Left kidney (tissue), 2 donors: ENCODE measurements around the gene SLC47A1. TPM values are rescaled to one million over a fixed set of nuclear protein-coding genes. Genes with fewer than 3 reads are reported as not detected.
"Not testable (repeated sequence)": the region's sequence is repeated elsewhere in the genome, so short reads cannot be mapped to it uniquely, and the experiment has no call there.

Experiments
- DNase-seq: peaks from one replicate; pipeline ENCODE4 v3.0.0-alpha.2; 2013
- polyA plus RNA-seq: library from polyadenylated mRNA; unstranded; fragments of 120-200 nt; gene quantifications from one replicate; pipeline ENCODE4 v1.2.1, GENCODE V29; 2013; ENCODE audit not compliant: insufficient read length

Gene SLC47A1
- polyA plus RNA-seq, 1 donor, result 27.3 TPM

DNA sequence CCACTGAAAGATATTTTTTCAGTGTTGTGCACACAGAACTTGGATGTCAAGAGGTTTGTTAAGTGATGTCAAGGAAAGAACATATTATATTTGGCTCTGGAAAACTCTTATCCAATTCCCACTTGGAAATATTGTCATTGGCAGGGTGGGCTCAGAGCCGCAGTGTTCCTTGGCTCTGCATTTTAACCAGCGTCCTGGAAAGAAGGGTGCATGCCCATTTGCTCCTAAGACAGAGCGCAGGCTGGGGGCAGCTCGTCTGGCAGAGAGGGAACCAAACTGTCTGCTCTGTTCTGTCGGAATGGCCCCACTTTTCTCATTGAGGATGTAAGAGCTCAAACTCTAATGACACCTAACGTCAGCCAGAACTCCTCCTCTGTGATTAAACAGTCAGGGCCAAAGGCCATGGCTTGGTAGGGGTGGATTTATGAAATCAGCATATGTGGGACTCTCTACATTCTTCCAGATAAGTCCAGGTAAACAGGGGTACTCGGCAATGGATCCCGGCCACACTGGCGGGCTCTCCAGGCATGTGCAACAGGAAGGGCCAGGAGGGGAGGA, 18.0 kb downstream of the SLC47A1 start:
- DNase-seq, result no peak

DNA sequence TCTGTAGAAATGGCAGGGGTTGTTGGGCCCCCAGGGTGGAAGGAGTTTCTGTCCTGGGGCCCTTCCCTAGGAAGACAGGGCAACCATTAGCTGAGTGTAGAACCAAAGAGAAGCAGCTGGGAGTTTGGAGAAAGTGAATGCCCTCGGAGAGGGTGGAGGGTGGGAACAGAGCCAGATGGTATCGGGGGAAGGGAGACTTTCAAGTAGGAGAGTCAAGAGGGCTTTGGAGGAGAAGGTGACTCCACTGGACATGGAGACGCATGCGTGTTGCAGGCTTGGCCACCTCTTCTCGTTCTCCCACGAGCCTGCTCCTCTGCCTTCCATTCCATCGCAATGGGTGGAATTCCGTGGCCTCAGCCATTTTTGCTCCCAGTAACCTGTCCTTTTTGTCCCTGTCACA, 19.4 kb downstream of the SLC47A1 start:
- no peak for DNase-seq

DNA sequence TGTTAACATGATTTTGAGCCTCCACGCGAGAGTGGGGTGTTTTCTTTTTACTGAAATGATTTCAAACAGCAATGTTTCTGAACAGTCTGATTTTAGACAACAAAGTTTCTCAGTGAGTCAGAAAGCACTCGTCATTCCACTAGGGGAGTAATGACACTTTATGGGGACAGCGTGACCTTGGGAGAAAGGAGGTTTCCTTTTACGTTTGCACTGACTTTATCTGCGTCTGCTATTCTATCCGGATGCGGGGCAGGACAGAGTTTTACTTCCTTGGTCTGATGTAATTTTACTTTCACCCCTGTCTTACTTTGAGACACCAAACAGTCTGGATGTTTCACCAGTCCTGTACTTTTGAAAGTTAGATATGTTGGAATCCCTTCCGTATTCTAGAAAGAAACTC, 20.7 kb downstream of the SLC47A1 start:
- no peak for DNase-seq

DNA sequence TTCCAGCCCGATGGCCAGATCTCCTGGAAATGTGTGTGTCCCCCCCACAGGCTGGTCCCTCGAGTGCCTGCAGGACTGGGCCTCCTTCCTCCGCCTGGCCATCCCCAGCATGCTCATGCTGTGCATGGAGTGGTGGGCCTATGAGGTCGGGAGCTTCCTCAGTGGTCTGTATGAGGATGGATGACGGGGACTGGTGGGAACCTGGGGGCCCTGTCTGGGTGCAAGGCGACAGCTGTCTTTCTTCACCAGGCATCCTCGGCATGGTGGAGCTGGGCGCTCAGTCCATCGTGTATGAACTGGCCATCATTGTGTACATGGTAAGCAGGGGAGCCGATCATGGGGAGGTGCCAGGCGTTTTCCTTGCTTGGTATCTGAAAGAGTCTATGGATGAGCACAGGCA, 22.1 kb downstream of the SLC47A1 start:
- DNase-seq, result no peak

DNA sequence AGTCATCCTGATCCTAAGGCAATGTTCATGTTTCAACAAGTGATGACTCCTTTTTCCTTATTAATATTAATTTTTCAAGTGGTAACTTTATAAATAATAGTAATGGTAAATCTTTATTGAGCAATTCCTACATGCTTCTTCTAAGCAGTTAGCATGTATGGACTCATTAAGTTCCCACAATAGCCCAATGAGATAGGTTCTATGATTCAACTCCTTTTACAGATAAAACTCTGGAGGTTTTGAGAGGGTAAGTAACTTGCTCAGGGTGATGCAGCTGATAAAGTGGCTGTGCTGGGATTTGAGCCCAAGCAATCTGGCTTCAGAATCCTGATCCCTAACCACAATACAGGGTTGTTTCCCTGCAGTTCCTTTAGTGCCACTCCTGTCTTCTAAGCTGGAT, 25.3 kb downstream of the SLC47A1 start:
- DNase-seq, result no peak

DNA sequence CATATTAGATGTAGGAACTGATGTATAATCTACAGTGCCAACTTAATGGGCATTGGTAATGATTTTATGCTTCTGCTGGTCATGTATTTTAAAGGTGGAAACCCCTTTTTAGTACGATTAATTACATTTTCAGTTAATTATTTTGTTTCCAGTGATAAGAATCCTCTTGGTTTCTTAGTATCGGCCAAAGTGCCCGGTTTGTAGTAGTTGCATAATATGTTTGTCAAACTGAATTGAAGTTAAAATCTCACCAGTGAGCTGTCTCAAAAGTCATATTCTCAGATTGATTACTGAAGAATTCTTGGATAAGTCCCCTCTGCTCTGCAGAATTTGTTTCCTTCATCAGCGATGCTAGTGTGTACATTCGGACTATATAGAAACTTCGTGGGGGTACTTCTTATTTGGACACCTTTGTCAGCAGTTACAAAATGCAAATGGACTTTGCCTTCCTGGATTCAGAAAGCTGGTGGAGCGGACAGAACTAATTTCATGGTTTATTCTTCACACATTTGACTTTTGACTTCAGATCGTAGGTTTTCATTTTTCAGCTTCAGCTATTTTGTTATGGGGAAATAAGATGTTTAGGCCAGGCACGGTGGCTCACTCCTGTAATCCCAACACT, 28.2 kb downstream of the SLC47A1 start:
- DNase-seq, result no peak

DNA sequence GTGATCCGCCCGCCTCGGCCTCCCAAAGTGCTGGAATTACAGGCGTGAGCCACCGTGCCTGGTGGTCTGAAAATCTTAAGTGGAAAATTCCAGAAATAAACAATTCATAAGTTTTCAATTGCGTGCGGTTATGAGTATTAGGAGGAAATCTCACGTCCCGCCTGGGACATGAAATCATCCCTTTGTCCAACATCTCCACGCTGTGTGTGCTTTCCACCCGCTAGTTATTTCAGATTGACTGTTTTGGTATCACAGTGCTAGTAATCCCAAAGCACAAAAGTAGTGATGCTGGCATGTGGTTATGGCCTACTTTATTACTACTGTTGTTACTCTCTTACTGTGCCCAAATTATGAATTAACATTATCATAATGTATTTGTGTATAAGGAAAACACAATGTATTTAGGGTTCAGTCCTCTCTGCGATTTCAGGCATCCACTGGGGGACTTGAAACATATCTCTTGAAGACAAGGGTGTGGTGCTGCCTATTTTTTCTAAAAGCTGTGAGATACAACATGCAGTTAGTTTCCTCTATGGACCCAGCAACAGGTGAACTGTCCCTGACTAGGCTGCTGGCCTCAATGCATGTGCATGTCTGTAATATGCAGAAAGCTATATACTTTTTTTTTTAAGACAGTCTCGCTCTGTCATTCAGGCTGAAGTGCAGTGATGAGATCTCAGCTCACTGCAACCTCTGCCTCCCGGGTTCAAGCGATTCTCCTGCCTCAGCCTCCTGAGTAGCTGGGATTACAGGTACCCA, 32.3 kb downstream of the SLC47A1 start:
- DNase-seq, result no peak

DNA sequence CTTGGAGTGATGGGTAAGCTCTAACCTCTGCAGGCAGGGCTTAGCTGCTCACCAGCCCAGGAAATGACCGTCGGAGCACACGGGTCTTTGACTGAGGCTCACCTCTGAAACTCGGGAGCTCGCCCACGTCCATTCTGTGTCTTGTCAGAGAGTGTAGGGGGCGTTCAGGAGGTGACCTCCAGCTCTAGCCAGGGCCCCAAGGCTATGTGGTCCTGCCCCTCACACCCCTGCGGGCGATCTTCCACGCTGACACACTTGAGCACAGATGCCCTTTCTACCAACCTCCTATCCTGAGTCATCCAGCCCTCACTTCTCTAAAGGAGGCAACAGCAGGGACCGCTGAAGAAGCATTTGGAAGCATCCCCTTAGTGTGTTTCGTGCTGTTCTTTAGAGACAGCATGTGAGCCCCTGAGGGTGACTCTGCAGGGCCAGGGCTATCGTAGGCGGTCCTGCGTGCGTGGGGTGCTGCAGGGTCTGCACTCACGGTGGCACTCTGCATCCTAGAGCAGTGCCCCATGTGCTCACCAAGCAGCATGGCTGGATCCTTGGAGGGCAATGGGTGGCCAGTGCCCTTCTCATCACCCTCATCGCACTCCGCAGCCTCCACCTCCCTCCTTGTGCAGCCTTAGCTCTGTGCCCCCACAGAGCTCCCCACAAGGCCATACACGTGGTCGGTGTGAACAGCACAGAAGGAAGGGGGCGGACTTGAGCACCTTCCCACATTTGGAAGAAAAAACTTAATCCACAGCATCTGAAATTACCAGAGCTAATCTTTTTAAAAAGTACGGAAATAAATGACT, 33.8 kb downstream of the SLC47A1 start:
- no peak for DNase-seq

DNA sequence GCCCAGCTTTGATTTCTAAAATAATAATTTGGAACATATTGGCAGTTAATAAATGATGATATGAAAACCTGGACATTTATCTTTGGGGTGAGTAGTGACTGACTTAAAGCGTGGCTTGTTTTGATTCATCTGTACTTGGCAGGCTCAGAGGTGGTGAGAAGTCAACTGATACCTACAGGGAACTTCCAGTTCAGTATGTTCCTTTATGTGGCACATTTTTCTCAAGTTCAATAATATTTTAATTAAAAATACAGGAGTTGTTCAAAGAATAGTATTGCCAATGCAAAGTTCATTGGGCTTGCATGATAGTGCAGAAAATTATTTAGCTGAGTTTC, 34.3 kb downstream of the SLC47A1 start:
- no peak for DNase-seq

DNA sequence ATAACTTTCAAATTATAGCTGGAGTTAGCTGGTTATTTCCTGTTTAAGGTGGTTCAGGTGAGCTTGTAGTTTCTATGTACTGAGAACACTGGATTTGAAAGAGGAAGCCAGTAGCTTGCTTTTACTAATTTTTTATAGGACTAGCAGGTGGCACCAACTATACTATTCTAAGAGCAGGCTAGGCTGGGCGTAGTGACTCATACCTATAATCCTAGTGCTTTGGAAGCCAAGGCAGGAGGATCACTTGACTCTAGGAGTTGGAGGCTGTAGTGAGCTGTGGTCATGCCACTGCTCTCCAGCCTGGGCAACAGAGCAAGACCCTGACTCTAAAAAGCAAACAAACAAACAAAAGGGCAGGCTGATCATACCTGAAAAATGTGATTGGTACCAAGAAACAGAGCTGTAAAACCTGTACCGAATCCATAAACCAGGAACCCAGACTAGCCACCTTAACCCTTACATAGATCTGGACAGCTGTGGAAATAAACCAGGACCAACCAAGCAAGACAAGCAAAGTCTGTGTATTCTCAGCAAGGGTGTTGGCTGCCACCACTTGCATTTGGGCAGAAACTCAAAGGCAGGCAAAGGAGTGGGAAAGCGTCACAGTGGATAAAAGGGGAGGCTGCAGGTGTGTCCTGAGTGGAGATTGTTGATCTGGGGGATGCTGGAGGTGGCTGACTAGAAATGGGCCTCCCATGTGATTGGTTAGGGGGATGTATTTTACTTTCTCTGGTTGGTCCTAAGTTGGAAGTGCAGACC, 36.3 kb downstream of the SLC47A1 start:
- no peak for DNase-seq

DNA sequence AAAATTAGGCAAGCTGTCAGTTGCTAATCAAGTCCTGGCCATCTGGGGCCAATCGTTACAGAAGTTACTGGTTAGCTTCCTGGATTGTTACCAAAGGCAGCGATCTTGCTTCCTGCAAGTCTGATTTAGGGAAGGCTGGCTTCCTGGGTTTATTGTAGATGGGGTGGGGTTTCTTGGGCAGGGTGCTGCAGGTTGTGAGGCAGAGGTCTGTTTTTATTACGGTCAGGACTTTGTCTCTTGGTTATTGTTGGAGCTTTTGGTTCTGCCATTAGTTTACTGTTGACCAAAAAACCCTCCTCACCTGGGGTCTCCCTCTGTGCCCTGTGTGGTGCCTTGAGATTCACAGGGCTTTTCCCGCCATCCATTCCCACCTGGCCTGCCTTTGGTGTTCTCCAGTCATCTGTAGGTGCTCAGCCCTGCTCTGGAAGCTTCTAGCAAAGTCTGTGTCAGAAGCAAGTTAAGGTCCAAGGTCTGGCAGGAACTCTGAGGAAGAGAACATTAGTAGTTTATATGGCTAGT, 36.9 kb downstream of the SLC47A1 start:
- DNase-seq, result no peak

DNA sequence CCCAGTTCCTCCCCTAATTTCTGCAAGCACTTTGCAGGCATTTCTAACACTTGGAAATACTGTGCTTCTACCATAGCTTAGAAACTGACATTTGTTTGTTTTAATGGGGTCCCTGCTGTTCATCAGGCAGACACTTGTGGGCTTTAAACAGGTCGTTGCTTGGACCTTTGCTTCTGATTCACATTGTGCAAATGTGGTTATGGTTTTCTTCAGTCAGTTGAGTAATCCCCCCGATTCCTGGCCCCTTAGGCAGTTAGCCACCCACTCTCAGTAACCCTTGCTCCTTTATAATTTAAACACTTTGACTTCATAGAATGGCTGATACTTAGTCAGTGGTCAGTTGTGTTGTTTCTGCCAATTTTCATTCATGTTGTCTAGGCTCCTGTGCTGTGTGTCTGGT, 39.4 kb downstream of the SLC47A1 start:
- no peak for DNase-seq

DNA sequence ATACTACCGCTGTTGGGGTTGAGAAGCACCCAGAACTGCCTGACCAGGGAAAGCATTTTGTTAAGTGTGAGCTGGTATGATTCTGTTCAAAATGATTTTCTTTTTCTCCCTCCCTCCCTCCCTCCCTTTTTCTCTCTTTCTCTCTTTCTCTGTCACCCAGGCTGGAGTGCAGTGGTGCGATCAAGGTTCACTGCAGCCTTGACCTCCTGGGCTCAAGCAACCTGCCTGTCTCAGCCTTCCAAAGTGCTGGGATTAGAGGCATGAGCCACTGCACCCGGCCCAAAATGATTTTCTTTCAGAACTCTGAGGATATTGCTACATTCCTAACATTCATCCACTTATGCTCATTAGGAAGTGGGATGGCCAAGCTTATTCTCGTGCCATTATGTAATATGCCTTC, 41.3 kb downstream of the SLC47A1 start:
- DNase-seq, result no peak

DNA sequence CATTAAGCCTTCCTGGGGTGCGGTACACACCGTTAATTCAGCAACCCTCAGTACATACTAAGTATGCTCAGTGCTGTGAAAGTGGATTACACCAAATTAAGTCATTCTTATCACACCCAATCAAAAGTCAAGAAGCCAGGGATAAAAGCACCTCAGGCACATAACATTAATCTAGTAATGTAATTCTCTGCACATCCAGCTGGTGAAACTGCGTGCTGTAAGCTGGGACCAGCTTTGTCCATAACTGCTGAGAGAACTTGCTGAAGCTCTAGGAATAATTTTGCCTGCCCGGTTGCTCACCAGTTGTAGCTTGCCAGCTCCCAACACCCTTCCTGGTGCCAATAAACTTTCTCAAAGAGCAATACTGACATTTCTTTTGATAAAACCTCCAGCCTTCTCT, 44.9 kb downstream of the SLC47A1 start:
- DNase-seq, result no peak

DNA sequence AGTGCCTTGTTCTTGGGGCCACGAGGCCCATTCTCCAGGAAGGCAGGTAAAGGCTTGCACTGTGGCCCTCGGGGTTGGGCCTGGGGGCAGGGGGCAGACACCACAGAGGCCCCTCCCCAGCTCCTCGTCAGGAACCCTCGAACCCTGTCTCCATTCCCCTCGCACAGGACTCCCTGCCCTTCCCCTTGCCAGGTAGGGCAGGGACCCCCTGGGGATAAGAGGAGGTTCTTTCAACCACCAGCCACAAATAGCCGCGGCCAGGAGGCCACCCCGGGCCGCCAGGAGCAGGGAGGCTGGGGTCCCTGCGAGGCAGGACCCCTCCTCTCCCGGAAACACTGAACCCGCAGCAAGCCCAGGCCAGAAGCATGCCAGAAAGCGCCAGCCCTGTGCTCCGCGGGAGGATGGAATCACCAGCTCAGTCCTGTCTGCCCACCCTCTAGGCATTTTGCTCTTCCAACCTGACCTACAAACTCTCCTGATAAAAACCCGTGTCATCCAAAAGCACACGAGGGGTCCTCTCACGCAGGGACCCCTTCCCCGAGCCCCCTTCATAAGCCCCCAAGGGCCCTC, 45.6 kb downstream of the SLC47A1 start:
- DNase-seq, result no peak

DNA sequence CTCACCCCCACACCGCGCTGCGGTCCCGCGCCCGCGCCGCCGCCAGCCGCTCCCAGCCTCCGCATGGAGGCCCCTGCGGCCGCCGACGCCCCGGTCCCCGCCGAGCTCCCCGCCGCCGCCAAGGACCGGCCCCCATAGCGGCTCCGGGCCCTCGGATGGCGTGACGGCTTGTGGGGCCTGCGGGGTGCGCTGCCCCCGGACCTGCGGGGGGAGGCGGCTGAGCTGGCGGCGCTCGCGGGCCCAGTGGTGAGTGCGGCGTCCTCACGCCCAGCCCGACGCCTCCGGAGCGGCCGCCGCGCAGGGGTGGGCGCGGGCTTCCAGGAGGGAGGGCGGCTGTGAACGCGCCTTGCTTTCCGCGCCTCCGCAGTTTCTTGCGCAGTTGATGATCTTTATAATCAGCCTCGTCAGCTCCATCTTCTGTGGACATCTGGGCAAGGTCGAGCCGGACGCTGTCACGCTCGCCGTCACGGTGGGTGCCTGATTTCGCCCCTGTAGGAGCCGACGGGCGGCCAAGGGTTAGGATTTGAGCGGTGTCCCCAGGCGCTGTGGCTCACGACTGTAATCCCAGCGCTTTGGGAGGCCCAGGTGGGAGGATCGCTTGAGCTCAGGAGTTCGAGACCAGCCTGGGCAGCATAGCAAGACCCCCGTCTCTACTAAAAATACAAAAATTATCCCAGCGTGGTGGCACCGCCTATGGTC, 46.4 kb downstream of the SLC47A1 start:
- peak; percentile 36 for DNase-seq

DNA sequence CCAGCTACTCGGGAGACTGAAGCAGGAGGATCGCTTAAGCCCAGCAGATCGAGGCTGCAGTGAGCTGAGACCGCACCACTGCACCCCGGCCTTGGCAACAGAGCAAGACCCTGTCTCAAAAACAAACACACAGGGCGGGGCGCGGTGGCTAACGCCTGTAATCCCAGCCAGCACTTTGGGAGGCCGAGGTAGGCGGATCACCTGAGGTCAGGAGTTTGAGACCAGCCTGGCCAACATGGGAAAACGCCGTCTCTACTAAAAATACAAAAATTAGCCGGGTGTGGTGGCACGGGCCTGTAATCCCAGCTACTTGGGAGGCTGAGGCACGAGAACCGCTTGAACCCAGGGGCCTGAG, 46.9 kb downstream of the SLC47A1 start:
- DNase-seq, result not testable (repeated sequence)

DNA sequence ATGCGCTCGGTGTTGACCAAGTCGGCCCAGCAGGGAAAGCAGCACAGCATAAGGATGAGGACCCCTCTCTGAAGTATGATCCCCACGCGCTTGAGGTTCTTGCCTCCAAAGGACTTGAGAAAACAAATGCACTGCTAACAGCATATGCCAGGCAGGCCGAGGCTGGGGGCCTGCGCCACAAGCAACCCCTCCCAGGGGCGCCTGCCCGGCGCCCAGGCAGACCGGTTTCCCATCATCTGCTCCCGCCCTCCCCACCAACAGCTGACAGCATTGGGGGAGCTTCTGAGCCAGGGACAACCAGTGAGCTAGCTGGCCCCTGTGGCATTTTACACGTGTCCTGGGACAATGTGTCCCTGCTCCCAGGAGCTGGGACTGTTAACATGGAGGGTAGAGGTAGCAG, 48.5 kb downstream of the SLC47A1 start:
- not testable (repeated sequence) for DNase-seq

DNA sequence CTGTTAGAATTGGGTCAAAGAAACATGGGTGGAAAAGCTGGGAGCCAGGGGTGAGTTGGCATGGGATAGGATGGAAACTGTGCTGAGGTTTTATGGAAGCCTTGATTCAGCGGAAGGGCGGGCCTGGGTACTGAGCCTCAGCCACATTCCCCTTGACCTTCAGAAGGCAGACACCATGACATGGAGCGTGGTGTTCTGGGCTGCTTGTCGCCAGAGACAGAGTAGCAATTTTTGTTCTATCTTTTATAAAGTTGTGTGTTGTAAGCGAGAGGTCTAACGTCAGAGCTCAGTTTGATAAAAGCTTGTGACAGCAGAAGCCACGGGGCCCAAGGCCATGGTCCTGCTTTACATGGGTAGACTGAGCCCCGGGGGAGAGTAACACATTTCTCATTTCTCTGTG, 50.2 kb downstream of the SLC47A1 start:
- DNase-seq, result no peak

DNA sequence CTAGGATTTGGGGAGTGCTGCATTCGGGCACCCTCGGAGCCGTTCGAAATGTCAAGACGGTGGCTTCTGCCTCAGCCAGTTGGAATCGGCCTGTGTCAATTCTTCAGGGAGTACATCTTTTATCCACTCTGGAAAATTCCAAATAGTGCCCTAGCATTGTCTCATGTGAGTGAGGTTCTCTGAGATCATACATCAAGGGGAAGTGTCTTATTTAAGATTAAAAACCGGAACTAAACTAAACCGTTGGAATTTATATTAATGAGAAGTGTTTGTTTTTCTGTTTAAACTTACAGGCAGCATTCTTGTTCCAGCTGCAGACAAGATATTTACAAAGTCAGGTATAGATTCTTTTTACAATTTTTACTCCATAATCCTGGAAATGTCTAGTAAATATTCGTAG, 56.8 kb downstream of the SLC47A1 start:
- no peak for DNase-seq

DNA sequence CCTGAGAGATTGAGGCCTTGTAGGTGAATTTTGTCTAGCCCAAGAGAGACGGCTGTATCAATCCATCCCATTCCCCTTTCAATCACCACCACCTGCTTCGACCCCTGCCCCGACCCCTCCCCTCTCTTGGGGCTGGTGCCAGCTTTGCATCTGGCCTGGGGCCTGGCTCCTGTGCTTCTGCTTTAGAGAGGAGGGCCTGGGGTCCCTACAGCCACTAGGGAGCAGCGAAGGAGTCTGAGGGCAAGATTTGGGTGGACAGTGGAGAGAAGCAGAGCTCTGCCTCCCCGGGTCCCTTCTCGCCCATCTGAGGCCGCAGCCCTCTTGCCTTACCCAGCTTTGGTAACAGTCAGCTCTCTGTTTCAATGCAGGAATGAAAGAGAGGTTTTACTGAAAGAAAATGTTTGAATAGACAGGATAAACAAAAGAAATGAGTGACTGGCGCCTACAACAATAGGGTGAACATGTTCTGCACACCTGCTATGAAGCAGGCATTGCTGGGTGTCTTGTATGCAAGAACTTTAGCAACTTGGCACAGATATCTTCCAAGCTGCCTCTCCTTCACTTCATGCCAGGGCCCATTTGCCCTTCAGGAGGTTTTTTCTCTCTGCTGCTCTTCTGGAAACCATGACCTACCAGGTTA, 57.4 kb downstream of the SLC47A1 start:
- no peak for DNase-seq
